Measurements from ENCODE around the gene APOBEC3B. TPM values are rescaled to one million over a fixed set of nuclear protein-coding genes. Genes with fewer than 3 reads are reported as not detected.

APOBEC3B gene
- total and polyA plus RNA-seq, 2 donors from 2014 or later: 1.0 to 2.7 TPM

DNA sequence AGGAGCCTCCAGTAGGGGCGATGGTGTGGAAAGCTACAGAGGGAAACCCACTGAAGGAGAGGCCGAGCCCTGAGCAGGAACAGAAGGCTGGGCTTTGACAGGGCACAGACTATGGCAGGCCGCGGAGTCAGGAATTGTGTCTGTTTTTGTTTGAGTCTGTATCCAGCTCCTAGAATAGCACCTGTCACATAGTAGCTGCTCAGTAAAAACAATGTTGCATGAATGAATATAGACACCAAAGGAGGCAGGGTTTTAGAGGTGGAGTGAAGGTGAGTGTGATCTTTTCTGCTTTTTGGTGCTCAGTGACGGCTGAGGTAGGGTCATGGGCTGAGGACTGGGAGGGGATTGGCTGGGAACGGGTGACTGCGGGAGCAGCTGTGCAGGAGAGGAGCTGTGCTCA, 43.2 kb upstream of the APOBEC3B start:
- Histone ChIP-seq H3K4me3 (ENCODE audit: low read length in 3 of 3) (no peak overlapping the region), H3K27ac (ENCODE audit: low read depth in 2 of 2, low read length in 2 of 2) (no peak overlapping the region), H3K9me3 (ENCODE audit: control insufficient read depth in 2 of 3, insufficient read depth in 1 of 3, low read length in 3 of 3) (no peaks in the 10 kb centered on the region), H3K4me1 (ENCODE audit: control insufficient read depth in 2 of 3, insufficient read depth in 2 of 3, low read depth in 1 of 3, low read length in 3 of 3) (peaks cover 0 to 3% (median 0%) of the 10 kb centered on the region in 3 donors), H3K27me3 (ENCODE audit: control insufficient read depth, insufficient read depth, low read length) (no peaks in the 10 kb centered on the region), H3K36me3 (ENCODE audit: control insufficient read depth in 2 of 3, insufficient read depth in 3 of 3, low read length in 3 of 3) (no peaks in the 10 kb centered on the region), H3K9ac (ENCODE audit: low read length in 3 of 3) (no peak overlapping the region)
- intact Hi-C loops (cut with DNase I): no loop called here
- FAIRE-seq: no peak
- TF ChIP-seq, protein P1, sequence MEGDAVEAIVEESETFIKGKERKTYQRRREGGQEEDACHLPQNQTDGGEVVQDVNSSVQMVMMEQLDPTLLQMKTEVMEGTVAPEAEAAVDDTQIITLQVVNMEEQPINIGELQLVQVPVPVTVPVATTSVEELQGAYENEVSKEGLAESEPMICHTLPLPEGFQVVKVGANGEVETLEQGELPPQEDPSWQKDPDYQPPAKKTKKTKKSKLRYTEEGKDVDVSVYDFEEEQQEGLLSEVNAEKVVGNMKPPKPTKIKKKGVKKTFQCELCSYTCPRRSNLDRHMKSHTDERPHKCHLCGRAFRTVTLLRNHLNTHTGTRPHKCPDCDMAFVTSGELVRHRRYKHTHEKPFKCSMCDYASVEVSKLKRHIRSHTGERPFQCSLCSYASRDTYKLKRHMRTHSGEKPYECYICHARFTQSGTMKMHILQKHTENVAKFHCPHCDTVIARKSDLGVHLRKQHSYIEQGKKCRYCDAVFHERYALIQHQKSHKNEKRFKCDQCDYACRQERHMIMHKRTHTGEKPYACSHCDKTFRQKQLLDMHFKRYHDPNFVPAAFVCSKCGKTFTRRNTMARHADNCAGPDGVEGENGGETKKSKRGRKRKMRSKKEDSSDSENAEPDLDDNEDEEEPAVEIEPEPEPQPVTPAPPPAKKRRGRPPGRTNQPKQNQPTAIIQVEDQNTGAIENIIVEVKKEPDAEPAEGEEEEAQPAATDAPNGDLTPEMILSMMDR (IDR thresholded peaks at IDR 0.05; ENCODE audit: borderline replicate concordance, extremely low read depth, insufficient read depth): no peak
- peak in 1 of 5 donors; percentile 40 for DNase-seq

DNA sequence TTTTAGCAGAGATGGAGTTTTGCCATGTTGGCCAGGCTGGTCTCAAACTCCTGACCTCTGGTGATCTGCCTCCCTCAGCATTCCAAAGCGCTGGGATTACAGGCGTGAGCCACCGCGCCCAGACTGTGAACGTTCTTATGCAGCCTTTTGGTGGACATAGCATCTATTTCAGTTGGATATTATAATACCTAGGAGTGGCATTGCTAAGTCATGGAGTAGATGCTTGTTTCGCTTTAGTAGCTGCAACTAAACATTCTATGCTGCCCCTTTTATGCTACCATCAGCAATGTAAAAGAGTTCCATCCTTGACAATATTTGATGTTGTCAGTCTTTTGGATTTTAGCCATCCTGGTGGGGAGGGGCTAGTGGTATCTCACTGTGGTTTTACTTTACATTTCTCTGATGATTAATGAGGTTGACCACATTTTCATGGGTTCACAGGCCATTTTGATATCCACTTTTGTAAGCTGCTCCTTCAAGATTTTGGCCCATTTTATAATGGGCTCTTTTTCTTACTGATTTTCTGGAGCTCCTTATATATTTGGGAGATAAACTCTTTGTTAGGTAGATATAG, 41.2 kb upstream of the APOBEC3B start:
- DNase-seq (peak in 1 of 5 donors; percentile 25), FAIRE-seq (no peak)
- no peak overlapping the region for H3K4me3 ChIP-seq (ENCODE audit: low read length in 3 of 3)
- no peaks in the 10 kb centered on the region for H3K27me3 ChIP-seq (ENCODE audit: control insufficient read depth, insufficient read depth, low read length)
- H3K36me3 ChIP-seq (ENCODE audit: control insufficient read depth in 2 of 3, insufficient read depth in 3 of 3, low read length in 3 of 3): no peaks in the 10 kb centered on the region
- H3K9me3 ChIP-seq (ENCODE audit: control insufficient read depth in 2 of 3, insufficient read depth in 1 of 3, low read length in 3 of 3): no peaks in the 10 kb centered on the region
- intact Hi-C loops (cut with DNase I): no loop called here
- TF ChIP-seq, protein P1 (IDR thresholded peaks at IDR 0.05; ENCODE audit: borderline replicate concordance, extremely low read depth, insufficient read depth): no peak
- H3K4me1 ChIP-seq (ENCODE audit: control insufficient read depth in 2 of 3, insufficient read depth in 2 of 3, low read depth in 1 of 3, low read length in 3 of 3): no peaks in the 10 kb centered on the region
- no peak overlapping the region for H3K27ac ChIP-seq (ENCODE audit: low read depth in 2 of 2, low read length in 2 of 2)
- no peak overlapping the region for H3K9ac ChIP-seq (ENCODE audit: low read length in 3 of 3)

DNA sequence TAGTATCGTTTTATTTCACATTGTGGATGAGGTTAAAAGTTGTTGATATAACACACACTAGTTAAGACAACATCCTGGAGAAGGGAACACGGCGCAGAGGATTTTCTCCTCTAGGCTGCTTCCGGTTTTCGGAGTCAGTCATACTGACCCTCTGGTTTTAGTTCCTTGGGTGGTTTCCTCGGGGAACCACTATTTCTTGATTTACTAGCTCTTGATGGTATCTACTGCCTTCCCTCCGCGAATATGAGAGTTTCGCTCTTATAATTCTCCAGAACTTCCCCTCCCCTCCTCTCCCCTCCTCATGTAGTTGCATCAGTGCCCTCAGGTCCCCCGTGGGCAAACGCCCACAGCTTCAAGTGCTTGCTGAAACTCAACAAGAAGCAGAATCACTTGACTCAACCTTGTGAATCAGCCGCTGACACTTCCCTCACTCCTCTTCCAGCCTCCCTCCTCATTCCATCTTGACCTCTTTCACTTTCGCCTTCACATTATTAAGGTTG, 40.6 kb upstream of the APOBEC3B start:
- TF ChIP-seq, protein P1 (IDR thresholded peaks at IDR 0.05; ENCODE audit: borderline replicate concordance, extremely low read depth, insufficient read depth): no peak
- H3K27me3 ChIP-seq (ENCODE audit: control insufficient read depth, insufficient read depth, low read length): no peaks in the 10 kb centered on the region
- no peaks in the 10 kb centered on the region for H3K36me3 ChIP-seq (ENCODE audit: control insufficient read depth in 2 of 3, insufficient read depth in 3 of 3, low read length in 3 of 3)
- intact Hi-C loops (cut with DNase I): no loop called here
- no peaks in the 10 kb centered on the region for H3K9me3 ChIP-seq (ENCODE audit: control insufficient read depth in 2 of 3, insufficient read depth in 1 of 3, low read length in 3 of 3)
- no peak overlapping the region for H3K9ac ChIP-seq (ENCODE audit: low read length in 3 of 3)
- no peak for FAIRE-seq
- H3K4me1 ChIP-seq (ENCODE audit: control insufficient read depth in 2 of 3, insufficient read depth in 2 of 3, low read depth in 1 of 3, low read length in 3 of 3): no peaks in the 10 kb centered on the region
- H3K27ac ChIP-seq (ENCODE audit: low read depth in 2 of 2, low read length in 2 of 2): no peak overlapping the region
- no peak overlapping the region for H3K4me3 ChIP-seq (ENCODE audit: low read length in 3 of 3)
- peak in 2 of 5 donors; percentile 3 to 48 for DNase-seq
